ENCODE results near the gene SGSM2.

DNA sequence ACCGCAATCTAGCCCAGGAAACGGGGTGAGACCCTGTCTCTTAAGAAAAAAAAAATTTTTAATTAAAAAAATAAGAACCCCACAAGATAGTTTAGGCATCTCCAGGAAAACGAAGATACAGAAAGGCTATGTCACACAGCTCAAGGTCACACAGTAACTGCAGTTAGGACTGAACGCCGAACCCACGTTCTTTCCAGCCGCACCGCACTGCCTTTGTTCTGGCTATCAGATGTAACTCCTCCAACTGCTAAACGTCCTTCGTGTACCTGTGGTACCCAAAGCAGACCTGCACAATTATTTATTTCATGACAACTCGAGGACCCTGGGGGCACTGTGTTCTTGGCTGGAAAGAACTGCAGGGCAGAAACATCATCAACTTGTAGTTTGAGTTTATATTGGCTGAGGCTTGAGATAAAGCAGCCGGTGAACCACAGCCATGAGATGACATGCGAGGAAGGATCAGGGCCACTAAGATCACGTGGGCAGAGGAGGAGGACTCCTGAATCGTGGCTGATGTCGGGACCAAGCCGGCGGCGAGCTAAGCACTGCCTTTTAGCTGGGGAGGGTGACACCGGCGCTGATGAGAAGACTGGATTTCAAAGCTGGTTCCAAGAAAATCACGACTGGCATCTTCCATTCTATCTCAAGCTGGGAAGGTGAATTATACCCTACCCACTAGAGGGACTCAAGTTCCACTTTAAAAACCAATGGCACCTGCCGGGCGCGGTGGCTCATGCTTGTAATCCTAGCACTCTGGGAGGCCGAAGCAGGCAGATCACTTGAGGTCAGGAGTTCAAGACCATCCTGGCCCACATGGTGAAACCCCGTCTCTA lies 84.2 kb downstream of the SGSM2 start:
- TF ChIP-seq CTCF (conservative IDR thresholded peaks at IDR 0.05; ENCODE audit: low read depth, low read length) (no peak), EZH2phosphoT487 (IDR thresholded peaks at IDR 0.05; ENCODE audit: borderline replicate concordance, low read length) (no peak), EZH2 (IDR thresholded peaks at IDR 0.05; ENCODE audit: low read length, unreplicated experiment) (no peak)
